PC-3 (cell line): ENCODE data around the gene RPS6KA2.

Source experiments
- CTCF ChIP-seq: fragments of 300-600 bp; sonication (generic); conservative IDR thresholded peaks from 2 replicates; pipeline ENCODE4 v1.5.1; 2017; ENCODE audit warnings: antibody characterized with exemption, low read depth, mild to moderate bottlenecking, low read length
- EZH2 ChIP-seq: fragments of 300-600 bp; sonication (generic); IDR thresholded peaks from one replicate; pipeline ENCODE4 v1.6.1; 2017; ENCODE audit warnings: antibody characterized with exemption, mild to moderate bottlenecking, low read length; ENCODE audit not compliant: unreplicated experiment

- no peak for TF ChIP-seq CTCF
- TF ChIP-seq EZH2 = no peak
Observed at GRCh38 chr6:166410426-166410935, 216.6 kb downstream of the RPS6KA2 start.
